Measurements from ENCODE around the gene ACR.

Gene ACR

DNA sequence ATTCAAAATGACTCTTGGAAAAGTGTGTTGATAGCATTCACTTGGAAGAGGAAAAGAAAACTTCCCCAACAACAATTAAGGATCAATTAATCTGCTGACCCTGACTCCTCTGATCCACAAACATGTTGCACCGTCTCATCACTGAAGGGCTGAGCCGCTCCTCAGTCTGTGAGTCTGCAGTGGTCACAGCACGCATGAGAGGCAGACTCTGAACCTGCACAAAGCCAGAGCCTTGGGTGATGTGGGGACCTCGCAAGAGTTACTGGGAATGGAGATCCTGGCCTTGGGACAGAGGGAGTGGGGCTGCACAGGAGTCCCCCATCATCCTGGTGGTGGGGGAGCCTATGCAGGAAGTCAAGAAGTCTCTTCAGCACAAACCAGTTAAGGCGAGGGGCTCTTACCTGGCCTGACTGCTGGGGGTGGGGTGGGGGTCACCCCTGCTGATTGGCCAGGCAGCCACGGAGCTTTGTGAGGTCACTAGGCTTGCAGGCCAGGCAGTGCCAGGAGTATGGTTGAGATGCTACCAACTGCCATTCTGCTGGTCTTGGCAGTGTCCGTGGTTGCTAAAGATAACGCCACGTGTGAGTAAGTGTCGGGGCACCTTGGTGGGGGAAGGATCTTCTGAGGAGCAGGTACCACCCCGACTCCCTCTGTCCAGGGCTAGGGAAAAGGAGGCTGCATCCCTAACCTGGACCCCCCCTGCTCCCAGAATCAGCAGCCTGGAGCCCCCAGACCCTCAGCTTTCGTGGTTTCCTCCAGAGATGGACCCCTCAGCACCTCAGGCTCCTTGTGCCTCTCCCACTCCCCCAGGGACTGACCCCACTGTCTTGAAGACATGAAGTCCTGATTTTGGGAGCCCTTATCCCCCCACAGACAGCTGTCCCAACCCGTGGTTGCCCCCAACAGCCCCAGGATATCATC is at the start of gene ACR:
TSS of gene ACR (plus strand) at position 477 of the 921 bp plus-strand sequence. CDS start at position 509, 32 bp downstream.
- no peak for DNase-seq

- DNase-seq, result no peak
Observed at GRCh38 chr22:50688448-50688847, 49.6 kb upstream of the ACR start.

DNA sequence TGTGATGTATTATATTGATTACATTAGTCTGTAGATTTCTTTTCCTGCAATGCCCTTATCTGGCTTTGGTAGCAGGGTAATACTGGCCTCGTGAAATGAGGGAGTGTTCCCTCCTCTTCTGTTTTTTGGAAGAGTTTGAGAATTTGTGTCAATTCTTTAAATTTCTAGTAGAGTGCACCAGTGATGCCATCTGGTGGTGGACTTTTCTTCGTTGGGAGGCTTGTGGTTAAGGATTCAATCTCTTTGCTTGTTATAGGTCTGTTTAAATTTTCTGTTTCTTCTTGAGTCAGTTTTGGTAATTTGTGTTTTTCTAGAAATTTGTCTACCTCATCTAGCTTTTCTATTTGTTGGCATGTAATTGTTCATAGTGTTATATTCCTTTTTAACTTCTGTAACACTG is 46.5 kb upstream of the ACR start:
- no peak for DNase-seq

GRCh38 chr22:50693462-50693861 is 44.5 kb upstream of the ACR start:
- no peak for DNase-seq

- DNase-seq, result no peak
Observed at GRCh38 chr22:50694099-50694605, 43.9 kb upstream of the ACR start.

- no peak for DNase-seq
Observed at GRCh38 chr22:50694766-50695420, 43.1 kb upstream of the ACR start.

DNA sequence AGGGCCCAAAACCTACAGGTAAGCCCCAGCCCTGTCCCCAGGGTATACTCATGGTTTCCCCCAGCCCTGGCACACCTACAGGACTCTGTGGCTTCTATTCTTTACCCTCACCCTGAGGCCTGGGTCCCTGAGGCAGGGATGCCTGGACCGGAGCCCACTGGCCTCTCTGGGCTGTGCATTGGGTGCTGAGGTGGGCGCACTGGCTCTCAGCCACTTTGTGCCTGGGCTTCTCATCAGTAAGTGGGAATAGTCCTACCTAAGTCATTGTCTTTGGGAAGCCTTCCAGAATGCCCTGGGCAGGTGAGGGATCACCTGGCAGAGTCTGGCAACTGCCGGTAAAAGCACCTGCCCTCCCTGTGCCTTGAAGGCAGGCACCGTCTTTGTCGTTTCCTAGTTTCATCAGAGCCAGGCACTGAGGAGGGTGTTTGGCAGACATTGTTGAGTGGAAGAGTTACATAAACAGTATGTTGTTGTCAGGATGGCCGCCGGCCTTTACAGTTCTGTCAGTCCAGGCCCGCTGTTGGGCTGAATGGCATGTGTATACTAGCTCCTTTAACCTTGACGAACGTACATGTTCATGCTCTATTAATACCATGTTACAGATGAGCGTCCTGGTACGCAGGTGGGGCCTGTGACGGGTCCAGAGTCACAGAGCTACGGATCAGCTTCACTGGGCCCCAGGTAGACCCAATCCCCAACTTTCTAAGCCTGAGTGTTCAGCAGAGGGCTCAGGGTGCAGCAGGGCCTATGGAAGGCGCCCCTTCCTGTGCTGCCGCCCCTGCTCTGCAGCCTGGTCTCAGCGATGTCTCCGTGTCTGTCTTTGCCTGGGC is 42.4 kb upstream of the ACR start:
- no peak for DNase-seq

- no peak for DNase-seq
Observed at GRCh38 chr22:50696251-50696798, 41.7 kb upstream of the ACR start.

- no peak for DNase-seq
Observed at GRCh38 chr22:50696799-50697561, 41.0 kb upstream of the ACR start.

GRCh38 chr22:50697667-50698506 is 40.1 kb upstream of the ACR start:
- DNase-seq, result no peak

DNA sequence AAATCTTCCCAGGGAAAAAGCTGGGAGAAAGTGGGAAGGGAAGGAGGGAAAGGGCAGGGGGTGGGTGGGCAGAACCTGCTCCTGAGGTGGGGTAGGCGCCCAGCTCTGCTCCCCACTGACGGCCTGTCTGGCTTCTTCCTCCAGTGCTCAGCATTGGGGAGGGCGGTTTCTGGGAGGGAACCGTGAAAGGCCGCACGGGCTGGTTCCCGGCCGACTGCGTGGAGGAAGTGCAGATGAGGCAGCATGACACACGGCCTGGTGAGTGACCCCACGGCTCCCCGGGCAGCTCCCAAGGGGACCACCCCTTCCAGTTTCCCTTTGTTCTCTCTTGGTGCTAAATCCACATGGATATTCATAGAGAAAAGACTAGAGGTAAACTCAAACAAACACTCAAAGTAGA is 39.5 kb upstream of the ACR start:
- DNase-seq, result no peak

GRCh38 chr22:50699001-50699755 is 38.8 kb upstream of the ACR start:
- no peak for DNase-seq

DNA sequence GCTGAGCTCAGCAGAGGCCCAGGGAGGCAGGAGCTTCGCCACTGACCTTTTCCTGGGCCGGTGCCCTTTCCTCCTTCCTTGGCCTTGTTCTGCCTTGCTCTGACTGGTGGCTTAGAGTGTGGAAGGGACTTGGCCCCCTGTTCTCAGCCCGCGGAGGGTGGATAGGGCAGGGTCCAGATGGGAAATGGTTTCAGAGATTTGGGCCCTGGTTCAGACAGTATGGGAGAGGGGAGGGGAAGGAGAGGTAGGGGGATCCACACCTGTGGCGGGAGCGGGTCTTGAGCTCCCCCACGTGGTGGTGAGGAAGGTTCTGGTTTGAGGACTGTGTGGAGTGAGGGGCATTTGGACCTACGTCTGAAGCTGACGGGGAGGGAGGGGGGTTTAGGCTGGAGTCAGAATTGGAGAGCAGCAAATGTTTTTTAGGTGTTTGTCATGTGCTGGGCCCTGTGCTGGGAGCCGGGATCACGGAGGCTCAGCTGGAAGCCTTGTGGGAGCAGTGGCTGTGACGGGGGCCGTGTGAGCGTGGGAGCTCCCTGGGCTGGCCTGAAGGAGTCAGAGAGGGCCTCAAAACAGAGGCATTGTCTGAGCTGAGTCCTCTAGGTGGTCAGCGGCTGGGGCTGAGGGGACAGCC is 38.1 kb upstream of the ACR start:
- no peak for DNase-seq

GRCh38 chr22:50700387-50701075 is 37.5 kb upstream of the ACR start:
- no peak for DNase-seq

GRCh38 chr22:50701076-50701419 is 37.0 kb upstream of the ACR start:
- no peak for DNase-seq

GRCh38 chr22:50701428-50702154 is 36.4 kb upstream of the ACR start:
- DNase-seq, result no peak

GRCh38 chr22:50702261-50702671 is 35.7 kb upstream of the ACR start:
- DNase-seq, result no peak
